ENCODE results near the gene ZNF75A. TPM values are rescaled to one million over a fixed set of nuclear protein-coding genes. Genes with fewer than 3 reads are reported as not detected.
A peak's percentile ranks its signal among the peaks of the same experiment; 100 is the strongest.

The ZNF75A gene
- 84.0 and 97.9 TPM in 2 replicates for total RNA-seq

- Mint-ChIP-seq H3K27ac (peak within 1 kb of the TSS; percentile 88), H3K4me1 (peaks cover 26% of the 10 kb centered on the region), H3K36me3 (ENCODE audit: low read depth) (peaks cover 54% of the 10 kb centered on the region), H3K27me3 (no peaks in the 10 kb centered on the region), H3K9me3 (peaks cover 5% of the 10 kb centered on the region), H3K4me3 (peak within 1 kb of the TSS; percentile 88)
- intact Hi-C loops (cut with micrococcal nuclease) = loop anchor here (1.0 to 5.0 kb wide), 7 partner anchors 22 to 195 kb away; partner anchors contain the start of genes ZNF174, ZNF200, ZNF263 and ZSCAN32
- ChIA-PET CTCF (interaction anchor here (1.0 kb wide), 1 partner anchor 16 kb away, joined by 3 read pairs; no protein-coding TSS in a partner anchor), POLR2A (interaction anchor here (0.7 to 4.7 kb wide), 14 partner anchors 13 to 195 kb away, joined by 3 to 57 read pairs (median 6); partner anchors contain the start of genes CLUAP1, ZNF174, ZNF200 and ZNF263)
- DNase-seq (peak; percentile 83), ATAC-seq (ENCODE audit: low read depth) (peak; percentile 91)
- no peak for TF ChIP-seq CTCF (IDR thresholded peaks at IDR 0.05)
Observed at GRCh38 chr16:3305109-3306068, at the start of gene ZNF75A, which contains the start of gene TIGD7. Gene ZNF75A, plus strand, starts transcription at chr16:3305497. Its CDS starts 2,932 bp downstream, at chr16:3308429. Gene TIGD7, minus strand, starts transcription at chr16:3305430. Its CDS starts 4,816 bp downstream, at chr16:3300614.

GRCh38 chr16:3256146-3256865 lies 49.0 kb upstream of the ZNF75A start, which contains the start of gene MEFV:
Gene MEFV, minus strand, starts transcription at chr16:3256633. Its CDS starts 46 bp downstream, at chr16:3256587.
- H3K27ac Mint-ChIP-seq = no peak within 1 kb of the TSS
- POLR2A ChIA-PET = interaction anchor here (1.1 kb wide), 1 partner anchor 27 kb away, joined by 3 read pairs; the partner anchor contains the start of gene ZNF263
- intact Hi-C loops (cut with micrococcal nuclease) = no loop called here
- no peaks in the 10 kb centered on the region for H3K9me3 Mint-ChIP-seq
- CTCF ChIA-PET = no interaction called here
- H3K4me3 Mint-ChIP-seq = no peak within 1 kb of the TSS
- ATAC-seq (ENCODE audit: low read depth) (no peak), DNase-seq (no peak)
- H3K27me3 Mint-ChIP-seq = peaks cover 9% of the 10 kb centered on the region
- TF ChIP-seq CTCF (IDR thresholded peaks at IDR 0.05) = no peak
- no peaks in the 10 kb centered on the region for H3K4me1 Mint-ChIP-seq
- H3K36me3 Mint-ChIP-seq (ENCODE audit: low read depth) = no peaks in the 10 kb centered on the region

GRCh38 chr16:3256866-3257465 lies 48.3 kb upstream of the ZNF75A start:
- Mint-ChIP-seq H3K27me3 (peaks cover 9% of the 10 kb centered on the region), H3K9me3 (no peaks in the 10 kb centered on the region), H3K4me1 (no peaks in the 10 kb centered on the region), H3K36me3 (ENCODE audit: low read depth) (no peaks in the 10 kb centered on the region), H3K27ac (no peak overlapping the region), H3K4me3 (no peak overlapping the region)
- POLR2A ChIA-PET = interaction anchor here (1.1 kb wide), 1 partner anchor 26 kb away, joined by 3 read pairs; the partner anchor contains the start of gene ZNF263
- DNase-seq (no peak), ATAC-seq (ENCODE audit: low read depth) (no peak)
- no peak for TF ChIP-seq CTCF (IDR thresholded peaks at IDR 0.05)
- intact Hi-C loops (cut with micrococcal nuclease) = no loop called here
- CTCF ChIA-PET = no interaction called here

- no peaks in the 10 kb centered on the region for H3K9me3 Mint-ChIP-seq
Observed at GRCh38 chr16:3259836-3260235, 45.5 kb upstream of the ZNF75A start.

More at GRCh38 chr16:3259836-3260235, 45.5 kb upstream of the ZNF75A start:
- ChIA-PET POLR2A (no interaction called here), CTCF (no interaction called here)
- intact Hi-C loops (cut with micrococcal nuclease) = loop anchor here (10.0 kb wide), 1 partner anchor 105 kb away; no protein-coding TSS in a partner anchor
- Mint-ChIP-seq H3K27me3 (peaks cover 7% of the 10 kb centered on the region), H3K27ac (no peak overlapping the region), H3K4me1 (peaks cover 16% of the 10 kb centered on the region), H3K4me3 (no peak overlapping the region), H3K36me3 (ENCODE audit: low read depth) (peaks cover 10% of the 10 kb centered on the region)
- DNase-seq (no peak), ATAC-seq (ENCODE audit: low read depth) (no peak)
- TF ChIP-seq CTCF (IDR thresholded peaks at IDR 0.05) = no peak

Data from activated B cell treated with CpG ODN at 0.5 μM for 24 hours (primary cell).